HepG2 (cell line): ENCODE measurements around the gene MEDAG.

ENCODE experiments used
- CBX5 ChIP-seq: sonication (generic); formaldehyde crosslinking; IDR thresholded peaks from 2 replicates; pipeline ENCODE4 v1.4.0; 2020; ENCODE audit warnings: missing genetic modification reagents, borderline replicate concordance
- CTCF ChIP-seq: sonication (generic); formaldehyde crosslinking; IDR thresholded peaks from 2 replicates; pipeline ENCODE4 v1.5.0; 2020; ENCODE audit warnings: mild to moderate bottlenecking, missing genetic modification reagents, moderate library complexity
- GPN1 ChIP-seq: sonication (generic); formaldehyde crosslinking; IDR thresholded peaks from 2 replicates; pipeline ENCODE4 v1.5.1; 2020; ENCODE audit warnings: missing genetic modification reagents, borderline replicate concordance
- HOXA5 ChIP-seq: sonication (generic); formaldehyde crosslinking; IDR thresholded peaks from 2 replicates; pipeline ENCODE4 v1.4.0; 2020; ENCODE audit warnings: missing genetic modification reagents
- KAT7 ChIP-seq: IDR thresholded peaks from 2 replicates; pipeline ENCODE4 v1.6.1; 2018; ENCODE audit warnings: borderline replicate concordance, missing compliant biosample characterization
- RXRA ChIP-seq: sonication (generic); formaldehyde crosslinking; IDR thresholded peaks from 2 replicates; pipeline ENCODE4 v1.5.1; 2020; ENCODE audit warnings: missing genetic modification reagents
- ZNF253 ChIP-seq: sonication (generic); formaldehyde crosslinking; IDR thresholded peaks from 2 replicates; pipeline ENCODE4 v1.8.0; 2022; ENCODE audit warnings: mild to moderate bottlenecking, missing genetic modification reagents, borderline replicate concordance
- ZNF407 ChIP-seq: sonication (generic); formaldehyde crosslinking; IDR thresholded peaks from one replicate; pipeline ENCODE4 v1.5.1; 2020; ENCODE audit warnings: mild to moderate bottlenecking, missing genetic modification reagents; ENCODE audit errors: not compliant biosample characterization
- ZNF44 ChIP-seq: sonication (generic); formaldehyde crosslinking; IDR thresholded peaks from 2 replicates; pipeline ENCODE4 v1.5.1; 2020; ENCODE audit warnings: mild to moderate bottlenecking, missing genetic modification reagents
- ZNF879 ChIP-seq: sonication (generic); formaldehyde crosslinking; IDR thresholded peaks from 2 replicates; pipeline ENCODE4 v1.8.1; 2023; ENCODE audit warnings: missing genetic modification reagents

GRCh38 chr13:30870916-30871587 is 35.0 kb upstream of the MEDAG start:
- TF ChIP-seq KAT7 (CRISPR knock-in tag): no peak
- no peak for TF ChIP-seq CBX5
- no peak for TF ChIP-seq HOXA5 (CRISPR knock-in tag)
- TF ChIP-seq ZNF253 (CRISPR knock-in tag): no peak
- TF ChIP-seq RXRA (CRISPR knock-in tag): no peak
- TF ChIP-seq GPN1 (CRISPR knock-in tag): no peak
- TF ChIP-seq ZNF407 (CRISPR knock-in tag): no peak
- TF ChIP-seq ZNF879 (CRISPR knock-in tag): no peak
- no peak for TF ChIP-seq ZNF44 (CRISPR knock-in tag)
- no peak for TF ChIP-seq CTCF (CRISPR knock-in tag)
